Measurements from ENCODE around the gene TRAF3.

GRCh38 chr14:102819747-102820330 lies 42.6 kb downstream of the TRAF3 start:
- no peak for TF ChIP-seq CTCF (IDR thresholded peaks at IDR 0.05; ENCODE audit: low read depth, low read length, missing input control)
- no peak for TF ChIP-seq SP1 (IDR thresholded peaks at IDR 0.05)

Measured in liver (tissue), 3 donors.